ENCODE data around the gene SNX14. TPM values are rescaled to one million over a fixed set of nuclear protein-coding genes. Genes with fewer than 3 reads are reported as not detected.

The SNX14 gene
- total and polyA plus RNA-seq, 10 of the 15 experiments (the other 5 are each of a cell fraction or from before 2014, with no cell fraction given): 34.2 to 122 (median 51.0) TPM

DNA sequence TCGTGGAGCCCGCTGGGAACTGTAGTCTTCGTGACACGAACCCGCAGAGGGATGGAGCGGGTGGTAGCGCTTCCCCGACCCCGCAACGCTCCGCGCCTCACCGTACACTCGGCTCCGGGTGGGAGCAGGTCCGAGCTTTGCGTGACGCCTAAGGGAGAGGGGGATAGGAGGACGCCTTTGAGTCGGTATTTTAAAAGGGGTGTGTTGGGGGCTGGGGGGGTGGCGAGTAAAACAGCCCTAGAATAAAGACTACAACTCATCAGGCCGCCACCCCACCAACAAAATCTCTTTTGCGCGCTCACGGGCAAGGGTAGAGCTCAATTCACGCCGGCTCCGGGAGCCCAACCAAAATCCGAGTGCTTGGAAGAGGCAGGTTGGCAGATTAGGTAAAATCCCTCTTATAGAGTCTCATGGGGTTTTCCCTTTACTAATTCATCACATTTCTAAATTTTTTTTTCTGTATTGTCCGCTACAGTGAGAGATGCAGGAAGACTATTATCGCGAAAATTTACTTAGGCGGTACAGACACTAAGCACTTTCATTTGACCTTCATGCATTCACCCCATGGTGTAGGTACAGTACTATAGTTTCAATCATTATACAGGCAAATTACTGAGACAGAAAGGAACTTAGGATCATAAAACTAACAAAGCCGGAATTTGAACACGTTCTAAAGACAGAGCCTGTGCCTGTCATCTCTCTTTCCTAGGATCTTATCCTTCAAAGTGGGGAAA lies 706 bp upstream of the SNX14 start (continued):
- TF ChIP-seq, protein P1, sequence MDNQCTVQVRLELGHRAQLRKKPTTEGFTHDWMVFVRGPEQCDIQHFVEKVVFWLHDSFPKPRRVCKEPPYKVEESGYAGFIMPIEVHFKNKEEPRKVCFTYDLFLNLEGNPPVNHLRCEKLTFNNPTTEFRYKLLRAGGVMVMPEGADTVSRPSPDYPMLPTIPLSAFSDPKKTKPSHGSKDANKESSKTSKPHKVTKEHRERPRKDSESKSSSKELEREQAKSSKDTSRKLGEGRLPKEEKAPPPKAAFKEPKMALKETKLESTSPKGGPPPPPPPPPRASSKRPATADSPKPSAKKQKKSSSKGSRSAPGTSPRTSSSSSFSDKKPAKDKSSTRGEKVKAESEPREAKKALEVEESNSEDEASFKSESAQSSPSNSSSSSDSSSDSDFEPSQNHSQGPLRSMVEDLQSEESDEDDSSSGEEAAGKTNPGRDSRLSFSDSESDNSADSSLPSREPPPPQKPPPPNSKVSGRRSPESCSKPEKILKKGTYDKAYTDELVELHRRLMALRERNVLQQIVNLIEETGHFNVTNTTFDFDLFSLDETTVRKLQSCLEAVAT (IDR thresholded peaks at IDR 0.05): peak; percentile 25; the same call in 1 of the 2 replicates
- TF ChIP-seq SIX5 (IDR thresholded peaks at IDR 0.05; ENCODE audit: low read depth, low read length, severe bottlenecking) (peak; percentile 77), NFXL1 (IDR thresholded peaks at IDR 0.05; ENCODE audit: borderline replicate concordance) (no peak), TARDBP (IDR thresholded peaks at IDR 0.05; ENCODE audit: borderline replicate concordance) (no peak), HCFC1 (IDR thresholded peaks at IDR 0.05; ENCODE audit: low read length) (peak; percentile 87; the same call in 1 of the 2 replicates), SMAD1 (IDR thresholded peaks at IDR 0.05; ENCODE audit: low read depth, partially characterized antibody) (peak; percentile 35), NFYB (IDR thresholded peaks at IDR 0.05; ENCODE audit: insufficient read depth, low read depth, low read length) (0 out of 2 replicates have a peak, but pooled peaks have one; percentile 3), SIN3A (IDR thresholded peaks at IDR 0.05; ENCODE audit: low read depth, low read length) (peak; percentile 32; the same call in 1 of the 2 replicates), CBX5 (IDR thresholded peaks at IDR 0.05; ENCODE audit: low read depth) (0 out of 2 replicates have a peak, but pooled peaks have one; percentile 32), CBFB (IDR thresholded peaks at IDR 0.05; ENCODE audit: low read depth) (0 out of 2 replicates have a peak, but pooled peaks have one; percentile 19), MTA2 (IDR thresholded peaks at IDR 0.05; ENCODE audit: low read depth) (0 out of 2 replicates have a peak, but pooled peaks have one; percentile 24), MXI1 (IDR thresholded peaks at IDR 0.05; ENCODE audit: low read depth, low read length) (no peak), NBN (IDR thresholded peaks at IDR 0.05) (peak; percentile 16)
- TF ChIP-seq, protein P2, sequence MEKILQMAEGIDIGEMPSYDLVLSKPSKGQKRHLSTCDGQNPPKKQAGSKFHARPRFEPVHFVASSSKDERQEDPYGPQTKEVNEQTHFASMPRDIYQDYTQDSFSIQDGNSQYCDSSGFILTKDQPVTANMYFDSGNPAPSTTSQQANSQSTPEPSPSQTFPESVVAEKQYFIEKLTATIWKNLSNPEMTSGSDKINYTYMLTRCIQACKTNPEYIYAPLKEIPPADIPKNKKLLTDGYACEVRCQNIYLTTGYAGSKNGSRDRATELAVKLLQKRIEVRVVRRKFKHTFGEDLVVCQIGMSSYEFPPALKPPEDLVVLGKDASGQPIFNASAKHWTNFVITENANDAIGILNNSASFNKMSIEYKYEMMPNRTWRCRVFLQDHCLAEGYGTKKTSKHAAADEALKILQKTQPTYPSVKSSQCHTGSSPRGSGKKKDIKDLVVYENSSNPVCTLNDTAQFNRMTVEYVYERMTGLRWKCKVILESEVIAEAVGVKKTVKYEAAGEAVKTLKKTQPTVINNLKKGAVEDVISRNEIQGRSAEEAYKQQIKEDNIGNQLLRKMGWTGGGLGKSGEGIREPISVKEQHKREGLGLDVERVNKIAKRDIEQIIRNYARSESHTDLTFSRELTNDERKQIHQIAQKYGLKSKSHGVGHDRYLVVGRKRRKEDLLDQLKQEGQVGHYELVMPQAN (conservative IDR thresholded peaks at IDR 0.05): peak; percentile 40
- TF ChIP-seq, protein P3, sequence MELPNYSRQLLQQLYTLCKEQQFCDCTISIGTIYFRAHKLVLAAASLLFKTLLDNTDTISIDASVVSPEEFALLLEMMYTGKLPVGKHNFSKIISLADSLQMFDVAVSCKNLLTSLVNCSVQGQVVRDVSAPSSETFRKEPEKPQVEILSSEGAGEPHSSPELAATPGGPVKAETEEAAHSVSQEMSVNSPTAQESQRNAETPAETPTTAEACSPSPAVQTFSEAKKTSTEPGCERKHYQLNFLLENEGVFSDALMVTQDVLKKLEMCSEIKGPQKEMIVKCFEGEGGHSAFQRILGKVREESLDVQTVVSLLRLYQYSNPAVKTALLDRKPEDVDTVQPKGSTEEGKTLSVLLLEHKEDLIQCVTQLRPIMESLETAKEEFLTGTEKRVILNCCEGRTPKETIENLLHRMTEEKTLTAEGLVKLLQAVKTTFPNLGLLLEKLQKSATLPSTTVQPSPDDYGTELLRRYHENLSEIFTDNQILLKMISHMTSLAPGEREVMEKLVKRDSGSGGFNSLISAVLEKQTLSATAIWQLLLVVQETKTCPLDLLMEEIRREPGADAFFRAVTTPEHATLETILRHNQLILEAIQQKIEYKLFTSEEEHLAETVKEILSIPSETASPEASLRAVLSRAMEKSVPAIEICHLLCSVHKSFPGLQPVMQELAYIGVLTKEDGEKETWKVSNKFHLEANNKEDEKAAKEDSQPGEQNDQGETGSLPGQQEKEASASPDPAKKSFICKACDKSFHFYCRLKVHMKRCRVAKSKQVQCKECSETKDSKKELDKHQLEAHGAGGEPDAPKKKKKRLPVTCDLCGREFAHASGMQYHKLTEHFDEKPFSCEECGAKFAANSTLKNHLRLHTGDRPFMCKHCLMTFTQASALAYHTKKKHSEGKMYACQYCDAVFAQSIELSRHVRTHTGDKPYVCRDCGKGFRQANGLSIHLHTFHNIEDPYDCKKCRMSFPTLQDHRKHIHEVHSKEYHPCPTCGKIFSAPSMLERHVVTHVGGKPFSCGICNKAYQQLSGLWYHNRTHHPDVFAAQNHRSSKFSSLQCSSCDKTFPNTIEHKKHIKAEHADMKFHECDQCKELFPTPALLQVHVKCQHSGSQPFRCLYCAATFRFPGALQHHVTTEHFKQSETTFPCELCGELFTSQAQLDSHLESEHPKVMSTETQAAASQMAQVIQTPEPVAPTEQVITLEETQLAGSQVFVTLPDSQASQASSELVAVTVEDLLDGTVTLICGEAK (IDR thresholded peaks at IDR 0.05; ENCODE audit: borderline replicate concordance): no peak
- TF ChIP-seq, protein P4, sequence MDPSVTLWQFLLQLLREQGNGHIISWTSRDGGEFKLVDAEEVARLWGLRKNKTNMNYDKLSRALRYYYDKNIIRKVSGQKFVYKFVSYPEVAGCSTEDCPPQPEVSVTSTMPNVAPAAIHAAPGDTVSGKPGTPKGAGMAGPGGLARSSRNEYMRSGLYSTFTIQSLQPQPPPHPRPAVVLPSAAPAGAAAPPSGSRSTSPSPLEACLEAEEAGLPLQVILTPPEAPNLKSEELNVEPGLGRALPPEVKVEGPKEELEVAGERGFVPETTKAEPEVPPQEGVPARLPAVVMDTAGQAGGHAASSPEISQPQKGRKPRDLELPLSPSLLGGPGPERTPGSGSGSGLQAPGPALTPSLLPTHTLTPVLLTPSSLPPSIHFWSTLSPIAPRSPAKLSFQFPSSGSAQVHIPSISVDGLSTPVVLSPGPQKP (IDR thresholded peaks at IDR 0.05; ENCODE audit: low read depth, low read length): 0 out of 2 replicates have a peak, but pooled peaks have one; percentile 26
- TF ChIP-seq, protein P5, sequence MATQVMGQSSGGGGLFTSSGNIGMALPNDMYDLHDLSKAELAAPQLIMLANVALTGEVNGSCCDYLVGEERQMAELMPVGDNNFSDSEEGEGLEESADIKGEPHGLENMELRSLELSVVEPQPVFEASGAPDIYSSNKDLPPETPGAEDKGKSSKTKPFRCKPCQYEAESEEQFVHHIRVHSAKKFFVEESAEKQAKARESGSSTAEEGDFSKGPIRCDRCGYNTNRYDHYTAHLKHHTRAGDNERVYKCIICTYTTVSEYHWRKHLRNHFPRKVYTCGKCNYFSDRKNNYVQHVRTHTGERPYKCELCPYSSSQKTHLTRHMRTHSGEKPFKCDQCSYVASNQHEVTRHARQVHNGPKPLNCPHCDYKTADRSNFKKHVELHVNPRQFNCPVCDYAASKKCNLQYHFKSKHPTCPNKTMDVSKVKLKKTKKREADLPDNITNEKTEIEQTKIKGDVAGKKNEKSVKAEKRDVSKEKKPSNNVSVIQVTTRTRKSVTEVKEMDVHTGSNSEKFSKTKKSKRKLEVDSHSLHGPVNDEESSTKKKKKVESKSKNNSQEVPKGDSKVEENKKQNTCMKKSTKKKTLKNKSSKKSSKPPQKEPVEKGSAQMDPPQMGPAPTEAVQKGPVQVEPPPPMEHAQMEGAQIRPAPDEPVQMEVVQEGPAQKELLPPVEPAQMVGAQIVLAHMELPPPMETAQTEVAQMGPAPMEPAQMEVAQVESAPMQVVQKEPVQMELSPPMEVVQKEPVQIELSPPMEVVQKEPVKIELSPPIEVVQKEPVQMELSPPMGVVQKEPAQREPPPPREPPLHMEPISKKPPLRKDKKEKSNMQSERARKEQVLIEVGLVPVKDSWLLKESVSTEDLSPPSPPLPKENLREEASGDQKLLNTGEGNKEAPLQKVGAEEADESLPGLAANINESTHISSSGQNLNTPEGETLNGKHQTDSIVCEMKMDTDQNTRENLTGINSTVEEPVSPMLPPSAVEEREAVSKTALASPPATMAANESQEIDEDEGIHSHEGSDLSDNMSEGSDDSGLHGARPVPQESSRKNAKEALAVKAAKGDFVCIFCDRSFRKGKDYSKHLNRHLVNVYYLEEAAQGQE (IDR thresholded peaks at IDR 0.05; ENCODE audit: low read depth, low read length): no peak
